HG02623 (cell line): ENCODE results near the gene UBFD1.
"Not testable (repeated sequence)": the region's sequence is repeated elsewhere in the genome, so short reads cannot be mapped to it uniquely, and the experiment has no call there.

ENCODE experiments used
- ATAC-seq: cut with Tn5 transposase; IDR thresholded peaks from one replicate; pipeline ENCODE4 v1.9.1; 2021; ENCODE audit warnings: moderate library complexity; ENCODE audit not compliant: unreplicated experiment

Gene UBFD1

GRCh38 chr16:23597003-23597756 lies 39.7 kb downstream of the UBFD1 start:
- no peak for ATAC-seq

- ATAC-seq, result no peak
Measured at GRCh38 chr16:23607726-23608125, 50.2 kb downstream of the UBFD1 start.

- no peak for ATAC-seq
Measured at GRCh38 chr16:23608194-23608593, 50.7 kb downstream of the UBFD1 start.

GRCh38 chr16:23609929-23610328 lies 52.4 kb downstream of the UBFD1 start:
- ATAC-seq, result no peak

GRCh38 chr16:23610905-23611304 lies 53.4 kb downstream of the UBFD1 start:
- ATAC-seq, result not testable (repeated sequence)

- no peak for ATAC-seq
Measured at GRCh38 chr16:23611936-23612335, 54.4 kb downstream of the UBFD1 start.

GRCh38 chr16:23615805-23616204 lies 58.3 kb downstream of the UBFD1 start:
- ATAC-seq, result no peak
